ENCODE results near the gene GEMIN4.

DNA sequence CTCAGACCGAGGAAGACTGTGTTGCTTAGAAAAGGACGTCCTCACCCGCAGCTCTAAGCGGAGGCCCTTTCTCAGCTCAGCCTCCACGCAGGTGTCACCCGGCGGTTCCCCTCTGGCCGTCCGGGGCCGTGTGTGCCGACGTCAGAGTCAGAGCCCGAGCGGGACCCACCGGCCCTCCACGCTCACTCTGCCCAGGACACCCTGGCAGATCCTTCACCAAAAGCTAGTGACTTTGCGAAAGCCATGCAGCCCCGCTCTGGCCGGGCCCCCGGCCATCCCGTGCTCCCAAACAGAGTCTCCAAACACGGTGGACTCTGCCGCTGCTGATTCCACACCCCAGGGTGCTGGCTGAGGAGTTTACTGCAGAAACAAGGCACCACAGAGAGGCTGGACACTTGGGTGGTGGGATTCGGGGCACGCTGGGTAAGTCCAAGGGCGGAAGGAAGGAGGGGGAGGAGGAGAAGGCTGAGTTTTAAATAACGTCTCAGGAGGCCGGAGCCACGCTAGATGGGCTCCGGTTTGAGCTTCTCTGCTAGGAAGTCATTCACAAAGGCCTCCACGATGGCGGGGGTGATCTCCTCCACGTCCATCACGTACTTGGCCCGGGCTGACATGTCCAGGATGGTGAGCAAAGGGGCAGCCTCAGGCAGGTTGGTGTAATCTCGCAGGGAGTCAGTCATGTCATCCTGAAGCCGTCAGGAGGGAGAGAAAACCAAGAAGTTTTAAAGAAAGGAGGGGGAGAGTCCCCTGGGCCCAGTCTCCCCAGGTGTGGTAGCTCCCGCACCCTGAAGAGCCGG is 48.6 kb upstream of the GEMIN4 start:
- TF ChIP-seq, protein P1, sequence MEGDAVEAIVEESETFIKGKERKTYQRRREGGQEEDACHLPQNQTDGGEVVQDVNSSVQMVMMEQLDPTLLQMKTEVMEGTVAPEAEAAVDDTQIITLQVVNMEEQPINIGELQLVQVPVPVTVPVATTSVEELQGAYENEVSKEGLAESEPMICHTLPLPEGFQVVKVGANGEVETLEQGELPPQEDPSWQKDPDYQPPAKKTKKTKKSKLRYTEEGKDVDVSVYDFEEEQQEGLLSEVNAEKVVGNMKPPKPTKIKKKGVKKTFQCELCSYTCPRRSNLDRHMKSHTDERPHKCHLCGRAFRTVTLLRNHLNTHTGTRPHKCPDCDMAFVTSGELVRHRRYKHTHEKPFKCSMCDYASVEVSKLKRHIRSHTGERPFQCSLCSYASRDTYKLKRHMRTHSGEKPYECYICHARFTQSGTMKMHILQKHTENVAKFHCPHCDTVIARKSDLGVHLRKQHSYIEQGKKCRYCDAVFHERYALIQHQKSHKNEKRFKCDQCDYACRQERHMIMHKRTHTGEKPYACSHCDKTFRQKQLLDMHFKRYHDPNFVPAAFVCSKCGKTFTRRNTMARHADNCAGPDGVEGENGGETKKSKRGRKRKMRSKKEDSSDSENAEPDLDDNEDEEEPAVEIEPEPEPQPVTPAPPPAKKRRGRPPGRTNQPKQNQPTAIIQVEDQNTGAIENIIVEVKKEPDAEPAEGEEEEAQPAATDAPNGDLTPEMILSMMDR (IDR thresholded peaks at IDR 0.05) = no peak
- TF ChIP-seq POLR2A (IDR thresholded peaks at IDR 0.05) = no peak
